Karpas-422 (cell line): Measurements from ENCODE around the gene AMBRA1. TPM values are rescaled to one million over a fixed set of nuclear protein-coding genes. Genes with fewer than 3 reads are reported as not detected.

ENCODE experiments used
- DNase-seq: peaks from one replicate; pipeline ENCODE4 v3.0.0-alpha.2; 2015
- H2AFZ ChIP-seq: fragments of 200-600 bp; sonication (generic); 2 replicates; pipeline ENCODE4 v1.6.1; 2014; ENCODE audit warnings: antibody characterized with exemption, low read length, mixed read lengths
- H3K27ac ChIP-seq: fragments of 200-600 bp; sonication (generic); 2 replicates; pipeline ENCODE4 v1.5.1; 2014; ENCODE audit warnings: mild to moderate bottlenecking, low read length, moderate library complexity
- H3K27me3 ChIP-seq: fragments of 200-600 bp; sonication (generic); 2 replicates; pipeline ENCODE4 v1.6.1; 2014; ENCODE audit warnings: low read length, mixed read lengths
- H3K36me3 ChIP-seq: fragments of 200-600 bp; sonication (generic); 2 replicates; pipeline ENCODE4 v1.6.1; 2014; ENCODE audit warnings: low read length, mixed read lengths; ENCODE audit not compliant: insufficient read depth
- H3K4me1 ChIP-seq: fragments of 200-600 bp; sonication (generic); 2 replicates; pipeline ENCODE4 v1.6.1; 2014; ENCODE audit warnings: mild to moderate bottlenecking, low read length, mixed read lengths
- H3K4me2 ChIP-seq: fragments of 200-600 bp; sonication (generic); 2 replicates; pipeline ENCODE4 v1.6.1; 2014; ENCODE audit warnings: low read length, low read depth, mild to moderate bottlenecking; ENCODE audit not compliant: poor library complexity, severe bottlenecking
- H3K4me3 ChIP-seq: fragments of 200-600 bp; sonication (generic); 2 replicates; pipeline ENCODE4 v1.5.1; 2014; ENCODE audit warnings: mild to moderate bottlenecking, antibody characterized with exemption, low read length, mixed read lengths
- H3K79me2 ChIP-seq: fragments of 200-600 bp; sonication (generic); 2 replicates; pipeline ENCODE4 v1.6.1; 2014; ENCODE audit warnings: mild to moderate bottlenecking, low read length, mixed read lengths
- H3K9ac ChIP-seq: fragments of 200-600 bp; sonication (generic); 2 replicates; pipeline ENCODE4 v1.6.0; 2014; ENCODE audit warnings: low read length
- H3K9me2 ChIP-seq: fragments of 200-600 bp; sonication (generic), shearing (Covaris generic); replicated peaks from 2 replicates; pipeline ENCODE4 v1.6.0; 2014; ENCODE audit warnings: mild to moderate bottlenecking, low read length, moderate library complexity; ENCODE audit not compliant: insufficient read depth
- H3K9me3 ChIP-seq: fragments of 300-700, 200-600 bp; sonication (generic); 2 replicates; pipeline ENCODE4 v1.6.1; 2014; ENCODE audit warnings: low read length, mixed read lengths
- H4K20me1 ChIP-seq: fragments of 200-600 bp; sonication (generic); 2 replicates; pipeline ENCODE4 v1.6.1; 2014; ENCODE audit warnings: mild to moderate bottlenecking, antibody characterized with exemption, low read length, low read depth; ENCODE audit not compliant: insufficient read depth
- total RNA-seq: library from RNA; depleted of rRNA; stranded (reverse); fragments of >200 nt; shearing (Covaris generic); gene quantifications from 2 replicates; pipeline ENCODE4 v1.2.3, GENCODE V29; 2014; ENCODE audit warnings: low replicate concordance

AMBRA1 gene
- total RNA-seq, 1 experiment from 2014 or later: 30.3 TPM

DNA sequence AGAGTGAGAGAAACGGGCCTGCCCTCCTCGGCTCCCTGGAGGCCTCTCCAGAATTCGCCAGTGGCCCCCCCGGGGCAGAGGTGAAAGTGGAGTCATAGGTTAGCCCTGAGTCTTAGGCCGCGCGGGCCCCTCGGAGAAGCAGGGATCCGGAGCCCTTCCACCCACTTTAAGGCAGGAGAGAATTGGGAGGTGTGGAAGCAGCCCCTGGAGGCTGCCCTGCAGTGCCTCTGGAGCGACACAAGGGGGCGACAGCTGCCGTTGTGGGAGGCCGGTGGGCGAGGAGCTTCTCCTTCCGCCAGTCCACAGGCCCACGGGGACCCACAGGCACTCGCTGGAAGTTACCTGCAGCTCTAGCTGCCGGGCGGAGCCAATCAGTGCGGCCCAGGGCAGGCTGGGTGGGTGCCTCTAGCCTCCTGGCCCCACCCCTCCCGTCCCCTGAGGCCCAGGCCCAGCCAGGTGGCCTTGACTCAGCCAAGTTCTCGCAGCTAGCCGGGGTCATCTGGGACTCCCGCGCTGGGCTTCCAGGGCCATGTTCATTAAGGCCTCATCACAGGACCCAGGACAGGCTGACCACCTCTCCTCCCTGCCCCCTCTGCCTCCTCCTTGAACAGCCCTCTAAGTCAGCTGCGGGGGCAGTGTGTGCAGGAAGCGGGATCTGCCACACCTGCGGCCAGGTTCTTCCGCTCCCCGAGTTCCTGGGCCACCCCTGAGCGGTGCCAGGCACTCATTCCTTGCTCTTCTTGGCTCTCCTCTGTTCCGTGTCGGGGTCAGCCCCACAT is 241.6 kb downstream of the AMBRA1 start:
- Histone ChIP-seq H3K4me1 (peaks cover 45% of the 10 kb centered on the region), H3K9ac (peak overlapping the region; percentile 52), H3K79me2 (peaks cover 91% of the 10 kb centered on the region), H3K9me3 (no peaks in the 10 kb centered on the region), H4K20me1 (peaks cover 13% of the 10 kb centered on the region; the same call in 1 of the 2 replicates), H3K27ac (peak overlapping the region; percentile 70), H3K4me3 (peak overlapping the region; percentile 35; the same call in 1 of the 2 replicates), H3K4me2 (peak overlapping the region; percentile 54), H2AFZ (no peak overlapping the region), H3K27me3 (no peaks in the 10 kb centered on the region), H3K9me2 (no peaks in the 10 kb centered on the region), H3K36me3 (no peaks in the 10 kb centered on the region)
- DNase-seq: peak; percentile 90

DNA sequence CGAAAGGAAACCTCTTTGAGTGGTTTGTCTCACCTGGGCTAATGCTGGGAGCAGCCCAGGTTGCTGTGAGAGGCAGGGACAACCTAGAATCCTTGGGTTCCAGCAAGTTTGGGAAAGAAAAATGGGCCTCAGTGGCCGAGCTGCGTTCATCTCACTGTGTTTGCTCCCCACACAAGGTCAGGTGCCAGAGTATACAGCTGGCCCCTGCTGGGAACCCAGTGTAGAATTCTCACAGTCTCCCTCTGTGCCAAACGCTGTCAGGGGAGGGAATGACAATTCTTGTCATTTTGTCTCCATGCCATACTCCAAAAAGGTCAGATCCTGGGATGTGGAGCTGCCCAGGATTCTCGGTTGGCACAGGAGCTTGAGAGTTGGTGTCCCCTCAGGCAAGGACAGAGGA is 242.2 kb downstream of the AMBRA1 start:
- Histone ChIP-seq H3K4me2 (peak overlapping the region; percentile 54), H3K79me2 (peaks cover 84% of the 10 kb centered on the region), H3K4me3 (peak overlapping the region; percentile 35; the same call in 1 of the 2 replicates), H3K9ac (peak overlapping the region; percentile 52), H3K27ac (peak overlapping the region; percentile 70), H2AFZ (no peak overlapping the region), H3K9me3 (no peaks in the 10 kb centered on the region), H3K36me3 (no peaks in the 10 kb centered on the region), H3K27me3 (no peaks in the 10 kb centered on the region), H4K20me1 (peaks cover 13% of the 10 kb centered on the region; the same call in 1 of the 2 replicates), H3K4me1 (peaks cover 49% of the 10 kb centered on the region), H3K9me2 (no peaks in the 10 kb centered on the region)
- no peak for DNase-seq

DNA sequence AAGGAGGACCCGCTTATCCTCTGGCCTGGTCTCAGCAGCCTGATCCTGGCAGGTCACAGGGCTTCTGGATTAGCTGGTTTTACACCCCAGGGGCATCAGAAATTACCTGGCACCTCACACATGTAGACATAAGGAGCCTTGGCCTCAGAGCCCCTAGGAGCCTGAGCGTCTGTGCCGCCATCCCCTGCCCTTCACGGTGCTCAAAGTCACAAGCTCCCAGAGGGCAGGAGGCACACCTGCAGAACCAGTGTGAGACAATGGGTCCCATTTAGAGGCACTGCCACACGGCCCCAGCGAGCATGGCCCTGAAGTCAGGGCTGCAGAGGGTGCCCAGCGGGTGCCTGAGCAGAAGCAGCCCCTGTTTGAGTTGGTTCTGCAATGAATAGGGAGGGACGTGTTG is 242.7 kb downstream of the AMBRA1 start:
- H3K9me2 ChIP-seq: no peaks in the 10 kb centered on the region
- peaks cover 51% of the 10 kb centered on the region for H3K4me1 ChIP-seq
- peak overlapping the region; percentile 35; the same call in 1 of the 2 replicates for H3K4me3 ChIP-seq
- peak overlapping the region; percentile 54 for H3K4me2 ChIP-seq
- H3K9me3 ChIP-seq: no peaks in the 10 kb centered on the region
- H3K27me3 ChIP-seq: no peaks in the 10 kb centered on the region
- peak overlapping the region; percentile 70 for H3K27ac ChIP-seq
- peaks cover 80% of the 10 kb centered on the region for H3K79me2 ChIP-seq
- no peaks in the 10 kb centered on the region for H3K36me3 ChIP-seq
- no peak overlapping the region for H2AFZ ChIP-seq
- peaks cover 13% of the 10 kb centered on the region; the same call in 1 of the 2 replicates for H4K20me1 ChIP-seq
- no peak for DNase-seq
- H3K9ac ChIP-seq: peak overlapping the region; percentile 52

DNA sequence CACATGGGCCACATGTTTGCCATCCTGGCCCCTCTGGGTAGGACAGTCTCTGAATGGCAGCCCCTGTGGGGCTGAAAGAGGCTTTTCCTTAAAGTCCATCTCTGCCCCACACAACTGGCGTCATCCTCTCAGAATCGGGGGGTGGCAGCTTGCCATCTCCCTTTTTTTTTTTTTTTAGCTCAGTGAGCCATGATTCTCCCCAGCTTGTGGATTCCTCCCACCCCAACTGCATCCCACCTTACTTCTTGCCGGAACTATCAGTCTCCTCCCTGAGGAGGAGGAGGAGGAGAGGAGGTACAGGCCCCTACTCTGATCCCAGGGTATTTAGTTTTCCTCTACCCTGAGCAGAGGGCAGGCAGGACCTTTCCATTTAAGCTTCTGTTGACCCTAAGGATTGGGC is 243.1 kb downstream of the AMBRA1 start:
- no peak overlapping the region for H3K4me3 ChIP-seq
- no peaks in the 10 kb centered on the region for H3K36me3 ChIP-seq
- H2AFZ ChIP-seq: no peak overlapping the region
- DNase-seq: no peak
- H3K9me3 ChIP-seq: no peaks in the 10 kb centered on the region
- H3K79me2 ChIP-seq: peaks cover 76% of the 10 kb centered on the region
- H3K27me3 ChIP-seq: no peaks in the 10 kb centered on the region
- peaks cover 54% of the 10 kb centered on the region for H3K4me1 ChIP-seq
- H3K4me2 ChIP-seq: peak overlapping the region; percentile 54
- H4K20me1 ChIP-seq: peaks cover 13% of the 10 kb centered on the region; the same call in 1 of the 2 replicates
- no peaks in the 10 kb centered on the region for H3K9me2 ChIP-seq
- peak overlapping the region; percentile 52 for H3K9ac ChIP-seq
- H3K27ac ChIP-seq: peak overlapping the region; percentile 70

DNA sequence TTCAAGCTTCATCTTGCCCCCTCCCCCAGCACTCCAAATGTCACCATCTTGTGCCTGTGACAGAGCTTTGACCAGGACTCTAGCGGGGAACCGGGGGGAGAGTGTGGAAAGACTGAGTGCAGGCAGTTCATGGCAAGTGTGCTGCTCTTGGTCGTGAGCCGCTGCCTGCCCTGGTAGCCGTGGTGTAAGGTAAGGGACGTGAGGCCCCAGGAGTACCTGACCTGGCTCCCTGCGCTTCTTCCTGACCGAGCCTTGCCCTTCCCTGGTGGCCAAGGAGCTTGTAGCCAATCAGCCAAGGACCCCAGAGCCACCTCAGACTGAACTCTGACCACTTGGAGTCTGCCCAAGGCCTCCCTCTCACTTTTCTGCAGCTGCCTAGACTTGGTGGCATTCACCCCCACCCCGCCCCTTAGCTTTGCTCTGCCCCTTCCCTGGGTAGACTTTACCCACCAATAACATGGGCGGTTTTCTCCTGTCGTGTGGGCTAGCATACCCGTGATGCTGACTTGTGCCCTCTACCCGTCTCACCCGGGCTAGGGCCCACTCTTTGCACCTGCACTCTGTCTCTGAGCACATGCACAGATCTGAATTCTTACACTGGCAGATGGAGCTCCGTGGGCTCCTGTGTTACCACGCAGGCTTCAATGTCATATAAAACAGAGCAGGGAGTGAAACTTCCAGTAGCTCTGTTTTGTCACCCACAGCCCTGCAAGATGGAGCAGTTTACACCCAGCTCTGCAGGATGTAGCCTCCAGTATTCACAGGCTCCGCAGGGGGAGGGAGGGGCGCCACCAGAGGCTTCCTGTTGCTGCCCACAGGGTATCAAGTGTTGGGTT is 245.0 kb downstream of the AMBRA1 start:
- H2AFZ ChIP-seq: no peak overlapping the region
- H3K4me1 ChIP-seq: peaks cover 61% of the 10 kb centered on the region
- no peaks in the 10 kb centered on the region for H3K9me2 ChIP-seq
- H3K4me3 ChIP-seq: peak overlapping the region; percentile 96
- H3K79me2 ChIP-seq: peaks cover 61% of the 10 kb centered on the region
- peak; percentile 67 for DNase-seq
- H3K27ac ChIP-seq: peak overlapping the region; percentile 35
- no peaks in the 10 kb centered on the region for H3K9me3 ChIP-seq
- no peaks in the 10 kb centered on the region for H3K27me3 ChIP-seq
- no peaks in the 10 kb centered on the region for H3K36me3 ChIP-seq
- peak overlapping the region; percentile 87 for H3K9ac ChIP-seq
- peaks cover 13% of the 10 kb centered on the region; the same call in 1 of the 2 replicates for H4K20me1 ChIP-seq
- peak overlapping the region; percentile 94 for H3K4me2 ChIP-seq

DNA sequence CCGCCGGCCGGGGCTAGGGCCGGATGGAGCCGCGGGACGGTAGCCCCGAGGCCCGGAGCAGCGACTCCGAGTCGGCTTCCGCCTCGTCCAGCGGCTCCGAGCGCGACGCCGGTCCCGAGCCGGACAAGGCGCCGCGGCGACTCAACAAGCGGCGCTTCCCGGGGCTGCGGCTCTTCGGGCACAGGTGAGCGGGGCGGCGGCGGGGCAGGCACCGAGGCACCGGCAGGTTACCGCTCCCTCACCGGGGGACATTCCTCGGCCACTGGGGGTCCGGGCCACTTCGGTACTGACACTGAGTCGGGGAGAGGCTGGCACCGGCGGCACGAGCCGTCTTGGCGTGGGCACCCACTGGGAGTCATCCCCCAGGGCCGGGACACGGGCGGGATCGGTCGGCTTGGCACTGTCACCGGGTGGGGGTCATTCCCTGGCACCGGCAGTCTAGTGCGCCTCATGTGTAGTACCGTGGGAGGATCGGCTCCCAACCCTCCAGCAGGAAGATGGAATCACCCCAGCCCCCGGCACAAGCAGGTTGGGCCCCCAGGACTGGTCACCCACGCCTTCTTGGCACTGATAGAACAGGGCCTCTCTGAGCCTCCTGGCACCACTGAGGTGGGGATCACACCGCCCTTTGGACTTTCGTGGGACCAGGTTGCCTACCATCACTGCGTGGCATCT is 246.0 kb downstream of the AMBRA1 start:
- H2AFZ ChIP-seq: no peak overlapping the region
- peaks cover 66% of the 10 kb centered on the region for H3K4me1 ChIP-seq
- H3K9me2 ChIP-seq: no peaks in the 10 kb centered on the region
- H3K27ac ChIP-seq: peak overlapping the region; percentile 35
- H3K27me3 ChIP-seq: no peaks in the 10 kb centered on the region
- peak overlapping the region; percentile 96 for H3K4me3 ChIP-seq
- peak; percentile 54 for DNase-seq
- H3K9ac ChIP-seq: peak overlapping the region; percentile 87
- peaks cover 7% of the 10 kb centered on the region; the same call in 1 of the 2 replicates for H4K20me1 ChIP-seq
- no peaks in the 10 kb centered on the region for H3K9me3 ChIP-seq
- peaks cover 51% of the 10 kb centered on the region for H3K79me2 ChIP-seq
- peak overlapping the region; percentile 94 for H3K4me2 ChIP-seq
- no peaks in the 10 kb centered on the region for H3K36me3 ChIP-seq

DNA sequence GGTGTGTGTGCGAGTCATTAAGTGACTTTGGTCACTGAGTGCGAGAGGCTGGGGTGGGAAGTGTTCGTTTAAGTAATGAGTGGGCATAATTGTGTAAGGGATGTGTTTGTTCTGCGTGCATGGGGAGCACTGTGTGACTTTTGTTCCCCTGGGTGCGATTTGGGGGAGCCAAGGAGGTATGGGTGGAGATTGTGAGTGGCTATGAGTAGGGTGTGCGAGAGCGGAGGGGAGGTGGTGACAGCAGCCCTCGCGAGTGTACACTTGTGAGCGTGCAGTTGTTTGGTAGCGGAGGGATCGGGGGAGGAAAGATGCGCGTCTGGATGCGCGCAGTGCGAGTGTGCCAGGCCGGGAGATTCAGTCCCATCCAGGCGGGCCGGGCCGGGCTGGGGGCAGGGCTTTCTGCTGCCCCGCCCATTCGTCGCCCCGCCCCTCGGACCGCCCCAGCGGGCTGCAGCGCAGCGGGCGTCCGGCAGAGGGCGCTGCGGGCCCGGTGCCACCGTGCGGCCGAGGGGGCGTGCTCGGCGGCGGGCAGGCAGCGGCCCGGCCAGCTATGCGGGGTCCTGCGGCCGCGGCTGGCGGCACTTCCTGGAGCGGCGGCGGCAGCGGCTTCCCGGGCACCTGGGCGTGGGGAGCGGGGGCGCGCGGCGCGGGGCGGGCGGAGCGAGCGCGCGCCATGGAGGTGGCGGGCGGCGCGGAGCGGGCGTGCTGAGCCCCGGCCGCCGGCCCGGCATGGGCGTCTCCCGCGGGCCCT is 246.8 kb downstream of the AMBRA1 start, which contains the start of gene DGKZ:
Gene DGKZ (plus strand): TSS at position 578 of the 751 bp plus-strand sequence. CDS start 197 bp downstream, outside the sequence.
- Histone ChIP-seq H4K20me1 (peaks cover 3% of the 10 kb centered on the region; the same call in 1 of the 2 replicates), H3K9ac (peak within 1 kb of the TSS; percentile 87), H3K4me3 (peak within 1 kb of the TSS; percentile 96), H3K79me2 (peaks cover 44% of the 10 kb centered on the region), H2AFZ (no peak within 1 kb of the TSS), H3K9me2 (no peaks in the 10 kb centered on the region), H3K36me3 (no peaks in the 10 kb centered on the region), H3K4me1 (peaks cover 60% of the 10 kb centered on the region), H3K4me2 (peak within 1 kb of the TSS; percentile 94), H3K27ac (peak within 1 kb of the TSS; percentile 35), H3K9me3 (no peaks in the 10 kb centered on the region), H3K27me3 (no peaks in the 10 kb centered on the region)
- DNase-seq: peak; percentile 95
